ENCODE data around the gene PER1. TPM values are rescaled to one million over a fixed set of nuclear protein-coding genes. Genes with fewer than 3 reads are reported as not detected.
A peak's percentile ranks its signal among the peaks of the same experiment; 100 is the strongest.

PER1 gene
- total and polyA plus RNA-seq, 10 of the 15 experiments (the other 5 are each of a cell fraction or from before 2014, with no cell fraction given) = 0.02 to 25.1 (median 5.4) TPM

GRCh38 chr17:8153957-8154607 lies 1.9 kb upstream of the PER1 start (continued):
- 0 out of 2 replicates have a peak, but pooled peaks have one; percentile 20 for TF ChIP-seq MLLT1 (IDR thresholded peaks at IDR 0.05)
- peak; percentile 83 for TF ChIP-seq CREM (IDR thresholded peaks at IDR 0.05; ENCODE audit: low read depth)
- TF ChIP-seq YY1 (IDR thresholded peaks at IDR 0.05; ENCODE audit: low read depth, low read length) = peak; percentile 79; the same call in 1 of the 2 replicates
- TF ChIP-seq EP300 (IDR thresholded peaks at IDR 0.05; ENCODE audit: borderline replicate concordance in 1 of 2, control insufficient read depth in 1 of 2, low read depth in 2 of 2, low read length in 2 of 2) = peak; percentile 32 to 39; a peak in 1 of 4 replicates
- peak; percentile 74 for TF ChIP-seq ATF7 (IDR thresholded peaks at IDR 0.05; ENCODE audit: low read depth)
- TF ChIP-seq RELB (IDR thresholded peaks at IDR 0.05; ENCODE audit: low read depth) = peak; percentile 65; the same call in 1 of the 2 replicates
- no peak for TF ChIP-seq SIX5 (IDR thresholded peaks at IDR 0.05; ENCODE audit: low read depth, low read length, severe bottlenecking)
- no peak for TF ChIP-seq E2F8 (IDR thresholded peaks at IDR 0.05; ENCODE audit: low read depth, partially characterized antibody)
- TF ChIP-seq RFX5 (IDR thresholded peaks at IDR 0.05; ENCODE audit: low read depth, low read length) = peak; percentile 58; the same call in 1 of the 2 replicates
- no peak for TF ChIP-seq ZNF622 (IDR thresholded peaks at IDR 0.05)
- TF ChIP-seq HCFC1 (IDR thresholded peaks at IDR 0.05; ENCODE audit: low read length) = peak; percentile 23; the same call in 1 of the 2 replicates
- TF ChIP-seq GATAD2B (conservative IDR thresholded peaks at IDR 0.05; ENCODE audit: low read depth) = no peak
- TF ChIP-seq ZNF687 (IDR thresholded peaks at IDR 0.05) = peak; percentile 36; the same call in 1 of the 2 replicates
